H1 (cell line): ENCODE results near the gene CES4A. TPM values are rescaled to one million over a fixed set of nuclear protein-coding genes. Genes with fewer than 3 reads are reported as not detected.

ENCODE experiments used
- TEAD4 ChIP-seq: IDR thresholded peaks from 2 replicates; pipeline ENCODE4 v1.6.1; 2012; ENCODE audit warnings: low read depth, low read length, inconsistent platforms, mixed read lengths
- ZNF274 ChIP-seq: IDR thresholded peaks from 2 replicates; pipeline ENCODE4 v1.7.0; 2012; ENCODE audit warnings: low read length, borderline replicate concordance; ENCODE audit errors: extremely low read depth
- polyA plus RNA-seq, 7 experiments: library from polyadenylated mRNA; depleted of rRNA in 3 of 7; stranded (reverse) in 5 of 7; unstranded in 2 of 7; fragments of >200 nt in 5 of 7; fragments of 200-250 nt in 2 of 7; gene quantifications; 1 replicate in 5 of 7; 2 replicates in 1 of 7; 4 replicates in 1 of 7; pipeline versions ENCODE4 v1.2.1 to v1.2.3, GENCODE V29; 2011 to 2013; ENCODE audit warnings: missing spikeins in 2 of 7, mixed read lengths in 2 of 7
- total RNA-seq: library from RNA; stranded (reverse); fragmentation: NEBNext Ultra II Directional; extraction: Animal tissue kit (Norgen Biotek cat#: 25700); gene quantifications from 2 replicates; pipeline ENCODE4 v1.2.1, GENCODE V29; 2021

Gene CES4A
- total and polyA plus RNA-seq, 2 of the 8 experiments (the other 6 are each of a cell fraction or from before 2014, with no cell fraction given) = 0.93 to 1.5 TPM

- no peak for TF ChIP-seq ZNF274
- no peak for TF ChIP-seq TEAD4
These were observed 51.1 kb downstream of the CES4A start (continued) for GRCh38 chr16:67039260-67040020.
